T-helper 17 cell (primary cell): ENCODE measurements around the gene ARL4C. TPM values are rescaled to one million over a fixed set of nuclear protein-coding genes. Genes with fewer than 3 reads are reported as not detected.
A peak's percentile ranks its signal among the peaks of the same experiment; 100 is the strongest.

ENCODE experiments used
- ATAC-seq: fragments of 150-1000 bp; cut with Tn5 transposase; 2 replicates; pipeline ENCODE4 v1.10.0; 2021; ENCODE audit warnings: mild to moderate bottlenecking, moderate library complexity
- DNase-seq, 3 donors: peaks; one replicate each; pipeline versions ENCODE4 v3.0.0 to v3.0.0-alpha.2; 2020 to 2021
- H3K9me3 ChIP-seq: one replicate; pipeline ENCODE4 v1.7.0; 2013; ENCODE audit warnings: low read length, mild to moderate bottlenecking; ENCODE audit not compliant: control insufficient read depth, poor library complexity, severe bottlenecking
- H3K27ac Mint-ChIP-seq: one replicate; pipeline ENCODE4 v1.8.0; 2022; ENCODE audit warnings: mild to moderate bottlenecking, moderate library complexity, mixed read lengths
- H3K27me3 Mint-ChIP-seq: one replicate; pipeline ENCODE4 v1.8.0; 2022; ENCODE audit warnings: mixed read lengths
- H3K36me3 Mint-ChIP-seq: one replicate; pipeline ENCODE4 v1.8.0; 2022; ENCODE audit warnings: low read depth, mixed read lengths
- H3K4me1 Mint-ChIP-seq: one replicate; pipeline ENCODE4 v1.8.0; 2022; ENCODE audit warnings: mild to moderate bottlenecking, mixed read lengths
- H3K4me3 Mint-ChIP-seq: one replicate; pipeline ENCODE4 v1.8.0; 2022; ENCODE audit warnings: mild to moderate bottlenecking, moderate library complexity, mixed read lengths
- total RNA-seq, 4 donors: library from RNA in 2 of 4; stranded (reverse) in 2 of 4; gene quantifications; one replicate each; pipeline ENCODE4 v1.2.3 and lab custom pipeline; 2022 to 2026

Gene ARL4C
- total RNA-seq, 2 donors from 2014 or later, result 365 to 393 TPM

DNA sequence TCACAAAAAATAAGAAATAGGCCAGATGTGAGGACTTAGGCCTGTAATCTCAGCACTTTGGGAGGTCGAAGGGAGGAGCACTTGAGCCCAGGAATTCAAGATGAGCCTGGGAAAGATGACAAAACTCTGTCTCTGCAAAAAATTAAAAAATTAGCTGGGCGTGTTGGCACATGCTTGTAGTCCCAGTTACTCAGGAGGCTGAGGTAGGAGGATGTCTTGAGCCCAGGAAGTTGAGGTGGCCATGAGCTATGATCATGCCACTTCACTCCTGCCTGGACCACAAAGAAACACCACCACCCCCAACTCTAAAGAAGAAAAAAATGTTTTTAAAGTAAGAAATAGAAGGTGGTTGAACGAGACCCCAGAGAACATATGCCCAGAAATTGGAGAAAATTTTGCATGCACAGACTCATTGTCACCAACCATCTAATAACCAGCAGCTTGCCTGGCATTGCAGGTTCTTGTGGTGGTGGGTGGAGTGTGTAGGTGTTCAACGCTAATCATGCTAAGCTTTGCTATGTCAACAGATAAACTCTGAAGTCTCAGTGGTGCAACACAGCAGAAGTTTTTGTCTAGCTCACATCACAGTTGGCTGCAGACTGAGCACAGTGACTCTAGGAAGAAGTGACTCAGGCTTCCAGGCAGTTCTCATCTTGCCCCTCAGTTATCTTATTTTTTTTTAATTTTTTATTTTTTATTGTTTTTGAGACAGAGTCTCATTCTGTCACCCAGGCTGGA, 18.6 kb downstream of the ARL4C start:
- DNase-seq, result no peak
- no peak overlapping the region for H3K4me3 Mint-ChIP-seq

DNA sequence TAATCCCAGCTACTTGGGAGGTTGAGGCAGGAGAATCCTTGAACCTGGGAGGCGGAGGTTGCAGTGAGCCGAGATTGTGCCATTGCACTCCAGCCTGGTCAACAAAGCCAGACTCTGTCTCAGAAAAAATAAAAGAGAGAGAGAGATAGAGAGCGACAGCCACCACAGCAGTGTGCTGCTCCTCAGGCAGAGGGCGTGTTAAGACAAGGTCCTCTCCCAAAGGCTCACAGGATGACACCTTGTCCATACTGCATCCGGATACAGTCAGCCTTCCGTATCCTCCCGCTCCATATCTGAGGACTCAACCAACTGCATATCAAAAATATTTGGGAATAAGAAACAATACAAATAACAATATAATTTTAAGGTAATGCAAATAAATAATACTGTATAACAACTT, 20.1 kb downstream of the ARL4C start:
- ATAC-seq (no peak), DNase-seq (no peak)
- peaks cover 22% of the 10 kb centered on the region for H3K4me1 Mint-ChIP-seq
- H3K4me3 Mint-ChIP-seq, result no peak overlapping the region
- H3K9me3 ChIP-seq, result no peaks in the 10 kb centered on the region
- H3K27ac Mint-ChIP-seq, result peak overlapping the region; percentile 92
- no peaks in the 10 kb centered on the region for H3K36me3 Mint-ChIP-seq
- no peaks in the 10 kb centered on the region for H3K27me3 Mint-ChIP-seq

More for the DNA sequence above, 18.6 kb downstream of the ARL4C start:
- no peak for ATAC-seq
- H3K4me1 Mint-ChIP-seq, result peaks cover 28% of the 10 kb centered on the region
- no peaks in the 10 kb centered on the region for H3K9me3 ChIP-seq
- H3K27me3 Mint-ChIP-seq, result no peaks in the 10 kb centered on the region
- peak overlapping the region; percentile 61 for H3K27ac Mint-ChIP-seq
- H3K36me3 Mint-ChIP-seq, result no peaks in the 10 kb centered on the region

DNA sequence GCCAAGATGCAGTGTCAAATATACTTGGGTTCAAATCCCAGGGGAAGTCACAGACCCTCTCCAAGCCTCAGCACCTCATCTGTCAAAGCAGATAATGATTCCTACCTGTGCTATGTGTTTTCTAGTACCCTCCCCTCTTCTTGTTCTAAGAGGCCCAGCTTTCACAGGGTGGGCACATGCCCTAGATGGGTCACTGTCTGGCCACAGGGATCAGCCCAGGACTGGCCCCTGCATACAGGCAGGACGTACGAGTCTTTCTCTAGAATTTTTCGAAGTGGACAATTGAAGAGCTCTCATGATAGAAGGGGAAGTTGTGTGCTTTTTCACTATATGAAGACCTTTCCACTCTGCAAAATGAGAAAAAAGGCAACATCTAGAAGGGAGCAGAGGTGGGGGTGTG, 22.2 kb downstream of the ARL4C start:
- peak overlapping the region; percentile 92 for H3K27ac Mint-ChIP-seq
- H3K9me3 ChIP-seq, result no peaks in the 10 kb centered on the region
- no peaks in the 10 kb centered on the region for H3K27me3 Mint-ChIP-seq
- H3K4me3 Mint-ChIP-seq, result no peak overlapping the region
- H3K36me3 Mint-ChIP-seq, result no peaks in the 10 kb centered on the region
- DNase-seq (no peak), ATAC-seq (no peak)
- H3K4me1 Mint-ChIP-seq, result peaks cover 18% of the 10 kb centered on the region

DNA sequence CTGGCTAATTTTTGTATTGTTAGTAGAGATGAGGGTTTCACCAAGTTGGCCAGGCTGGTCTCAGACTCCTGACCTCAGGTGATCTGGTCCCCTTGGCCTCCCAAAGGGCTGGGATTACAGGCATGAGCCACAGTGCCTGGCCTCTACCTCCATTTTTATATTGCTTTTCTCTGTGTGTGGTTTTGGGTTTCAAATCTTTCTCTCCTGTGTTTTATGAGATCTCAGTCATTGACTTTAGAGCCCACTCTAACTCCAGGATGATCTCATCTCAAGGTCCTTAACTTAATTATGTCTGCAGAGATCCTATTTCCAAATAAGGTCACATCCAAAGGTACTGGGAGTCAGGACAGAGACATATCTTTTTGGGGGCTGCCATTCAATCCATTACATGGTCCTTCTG, 24.7 kb downstream of the ARL4C start:
- DNase-seq, result no peak
- peaks cover 23% of the 10 kb centered on the region for H3K4me1 Mint-ChIP-seq
- no peaks in the 10 kb centered on the region for H3K27me3 Mint-ChIP-seq
- no peaks in the 10 kb centered on the region for H3K36me3 Mint-ChIP-seq
- ATAC-seq, result no peak
- H3K27ac Mint-ChIP-seq, result no peak overlapping the region
- H3K4me3 Mint-ChIP-seq, result no peak overlapping the region
- H3K9me3 ChIP-seq, result no peaks in the 10 kb centered on the region

DNA sequence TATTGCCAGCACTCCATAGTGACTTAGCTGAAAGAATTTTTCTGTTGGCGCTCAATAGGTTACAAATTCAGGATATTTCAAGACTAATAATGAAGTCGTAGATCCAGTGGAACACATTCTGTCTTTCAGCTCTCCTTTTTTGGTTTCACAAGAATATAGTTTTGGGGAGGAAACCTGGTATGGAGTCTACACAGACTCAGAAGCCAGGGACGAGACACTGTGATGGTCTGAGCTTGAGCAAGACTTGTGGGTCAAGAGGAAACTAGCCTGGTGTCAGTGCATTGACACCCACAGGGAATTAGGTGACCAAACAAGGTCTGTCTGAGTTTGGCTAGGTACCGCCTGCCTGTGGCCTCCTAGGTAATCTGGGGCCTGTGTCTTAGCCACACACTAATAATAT, 26.9 kb downstream of the ARL4C start:
- peaks cover 22% of the 10 kb centered on the region for H3K4me1 Mint-ChIP-seq
- DNase-seq, result no peak
- H3K9me3 ChIP-seq, result no peaks in the 10 kb centered on the region

DNA sequence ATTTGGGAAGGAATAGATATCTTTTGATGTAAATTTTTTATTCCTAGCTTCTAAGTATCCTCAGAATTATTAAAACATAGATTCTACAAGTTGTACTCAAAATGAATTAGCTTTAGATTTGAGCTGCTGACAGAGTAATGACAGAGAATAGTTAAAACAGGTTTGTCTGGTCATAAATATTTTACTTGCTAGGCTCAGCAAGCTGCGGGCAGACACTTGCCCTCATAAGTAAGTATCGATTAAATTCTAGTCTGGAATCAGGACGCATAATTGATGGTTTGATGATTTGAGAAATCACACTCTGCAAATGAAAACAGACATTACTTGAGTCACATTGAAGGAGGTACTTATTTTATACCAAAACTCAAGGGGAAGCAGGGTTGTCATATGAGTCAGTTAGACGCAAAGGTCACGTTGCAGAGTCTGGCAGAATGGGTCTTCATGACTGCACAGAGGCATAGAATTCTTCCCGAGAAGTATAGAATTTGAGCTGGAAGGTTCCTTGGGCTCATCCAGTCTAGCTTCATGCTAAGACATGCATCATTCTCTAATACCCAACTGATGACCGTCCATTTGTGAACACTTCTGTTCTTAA, 27.5 kb downstream of the ARL4C start:
- H3K27ac Mint-ChIP-seq, result peak overlapping the region; percentile 3
- no peak for DNase-seq
- H3K4me1 Mint-ChIP-seq, result peaks cover 24% of the 10 kb centered on the region
- no peaks in the 10 kb centered on the region for H3K9me3 ChIP-seq
- H3K4me3 Mint-ChIP-seq, result no peak overlapping the region
- no peaks in the 10 kb centered on the region for H3K36me3 Mint-ChIP-seq
- ATAC-seq, result no peak
- no peaks in the 10 kb centered on the region for H3K27me3 Mint-ChIP-seq

More for the DNA sequence above, 26.9 kb downstream of the ARL4C start:
- Mint-ChIP-seq H3K36me3 (no peaks in the 10 kb centered on the region), H3K27ac (peak overlapping the region; percentile 3), H3K4me3 (no peak overlapping the region), H3K27me3 (no peaks in the 10 kb centered on the region)
- ATAC-seq, result no peak

DNA sequence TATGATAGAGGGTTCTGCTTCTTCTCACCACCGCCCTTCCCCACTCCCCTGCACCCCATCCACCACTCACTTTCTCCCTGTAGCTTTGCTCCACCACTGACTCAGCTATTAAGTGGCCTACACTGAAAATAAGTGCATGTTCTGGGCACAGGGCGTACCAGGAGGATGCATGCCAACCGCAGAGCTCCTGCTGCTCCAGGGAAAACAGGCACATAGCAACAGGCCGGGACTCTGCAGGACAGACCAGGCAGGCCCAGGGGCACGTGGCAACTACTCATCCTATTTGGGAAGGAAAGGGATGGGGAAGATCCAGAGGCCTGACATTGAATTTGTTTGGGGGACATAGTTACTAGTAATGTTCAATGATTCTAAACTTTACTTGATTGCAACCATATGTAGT, 28.4 kb downstream of the ARL4C start:
- no peak for ATAC-seq
- peaks cover 33% of the 10 kb centered on the region for H3K4me1 Mint-ChIP-seq
- no peaks in the 10 kb centered on the region for H3K27me3 Mint-ChIP-seq
- no peak overlapping the region for H3K4me3 Mint-ChIP-seq
- no peaks in the 10 kb centered on the region for H3K9me3 ChIP-seq
- H3K27ac Mint-ChIP-seq, result no peak overlapping the region
- no peaks in the 10 kb centered on the region for H3K36me3 Mint-ChIP-seq
- no peak for DNase-seq

DNA sequence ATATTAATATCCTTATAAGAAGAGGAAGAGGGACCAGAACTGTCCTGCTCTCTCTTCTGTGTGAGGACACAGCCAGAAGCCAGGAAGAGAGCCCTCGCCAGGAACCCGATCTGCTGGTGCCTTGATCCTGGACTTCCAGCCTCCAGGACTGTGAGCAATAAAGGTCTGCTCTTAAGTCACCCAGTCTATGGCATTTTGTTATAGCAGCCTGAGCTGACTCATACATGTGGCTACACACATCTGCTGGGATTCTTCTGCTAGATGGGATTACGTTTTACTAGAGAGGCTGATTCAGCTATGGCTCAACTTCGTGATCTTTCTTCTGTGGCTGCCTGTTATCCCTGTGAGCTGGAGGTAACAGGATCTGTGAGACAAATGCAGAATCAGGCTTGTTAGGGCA, 29.6 kb downstream of the ARL4C start:
- H3K9me3 ChIP-seq, result no peaks in the 10 kb centered on the region
- no peaks in the 10 kb centered on the region for H3K36me3 Mint-ChIP-seq
- DNase-seq, result no peak
- H3K27ac Mint-ChIP-seq, result peak overlapping the region; percentile 100
- ATAC-seq, result no peak
- peaks cover 43% of the 10 kb centered on the region for H3K4me1 Mint-ChIP-seq
- H3K4me3 Mint-ChIP-seq, result no peak overlapping the region
- H3K27me3 Mint-ChIP-seq, result no peaks in the 10 kb centered on the region

DNA sequence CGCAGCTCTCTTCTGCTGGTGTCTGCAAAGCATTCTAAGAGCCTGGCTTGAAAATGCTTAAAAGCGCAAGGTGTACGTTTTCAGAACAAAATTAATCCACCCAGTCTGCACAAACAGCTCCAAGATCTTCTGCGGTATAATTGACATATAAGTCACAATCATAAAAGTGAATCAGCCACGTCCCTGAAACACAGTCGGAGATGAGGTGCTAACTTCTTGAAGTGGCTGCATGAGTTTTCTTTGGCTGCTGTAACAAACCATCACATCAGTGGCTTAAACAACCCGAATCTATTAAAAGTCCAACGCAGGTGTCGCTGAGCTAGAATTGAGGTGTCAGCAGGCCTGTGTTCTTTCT, 32.6 kb downstream of the ARL4C start:
- Mint-ChIP-seq H3K4me3 (peak overlapping the region; percentile 90), H3K4me1 (peaks cover 53% of the 10 kb centered on the region), H3K36me3 (no peaks in the 10 kb centered on the region), H3K27me3 (no peaks in the 10 kb centered on the region), H3K27ac (peak overlapping the region; percentile 100)
- no peak for ATAC-seq
- DNase-seq, result no peak
- no peaks in the 10 kb centered on the region for H3K9me3 ChIP-seq

DNA sequence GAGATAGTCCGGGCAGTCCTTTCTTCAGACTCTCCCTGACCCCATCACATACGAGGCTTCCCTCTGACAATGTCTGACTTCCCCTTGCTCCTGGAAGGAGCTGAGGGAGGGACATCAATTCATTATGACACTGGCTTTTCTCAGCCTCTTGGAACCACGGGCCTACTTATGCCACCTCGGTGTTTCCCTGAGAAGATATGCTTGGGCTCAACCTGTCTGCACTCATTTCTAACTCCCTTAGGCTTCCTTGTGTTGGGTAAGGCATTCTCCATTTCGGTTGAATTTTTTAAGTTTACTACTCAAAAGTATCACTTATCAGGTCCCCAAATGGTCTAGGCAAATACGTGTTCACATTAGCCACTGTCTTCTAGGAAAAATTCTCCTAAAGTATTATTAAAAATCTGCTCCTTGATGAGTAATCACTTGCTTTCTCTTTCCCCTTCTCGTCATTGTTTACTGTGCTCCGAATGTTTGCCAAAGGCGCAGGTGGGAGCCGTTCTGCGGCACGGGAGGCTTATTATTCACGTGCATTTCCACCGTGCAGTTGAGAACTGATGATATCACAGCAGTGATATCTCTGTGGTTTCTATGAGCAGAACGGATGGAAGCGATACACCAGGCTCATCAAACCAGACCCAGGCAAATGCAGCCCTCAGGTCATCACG, 33.1 kb downstream of the ARL4C start:
- Mint-ChIP-seq H3K4me1 (peaks cover 57% of the 10 kb centered on the region), H3K27me3 (no peaks in the 10 kb centered on the region), H3K27ac (peak overlapping the region; percentile 100), H3K4me3 (peak overlapping the region; percentile 90), H3K36me3 (no peaks in the 10 kb centered on the region)
- DNase-seq (peak; percentile 30 to 74 (median 59)), ATAC-seq (peak; percentile 93)
- no peaks in the 10 kb centered on the region for H3K9me3 ChIP-seq

DNA sequence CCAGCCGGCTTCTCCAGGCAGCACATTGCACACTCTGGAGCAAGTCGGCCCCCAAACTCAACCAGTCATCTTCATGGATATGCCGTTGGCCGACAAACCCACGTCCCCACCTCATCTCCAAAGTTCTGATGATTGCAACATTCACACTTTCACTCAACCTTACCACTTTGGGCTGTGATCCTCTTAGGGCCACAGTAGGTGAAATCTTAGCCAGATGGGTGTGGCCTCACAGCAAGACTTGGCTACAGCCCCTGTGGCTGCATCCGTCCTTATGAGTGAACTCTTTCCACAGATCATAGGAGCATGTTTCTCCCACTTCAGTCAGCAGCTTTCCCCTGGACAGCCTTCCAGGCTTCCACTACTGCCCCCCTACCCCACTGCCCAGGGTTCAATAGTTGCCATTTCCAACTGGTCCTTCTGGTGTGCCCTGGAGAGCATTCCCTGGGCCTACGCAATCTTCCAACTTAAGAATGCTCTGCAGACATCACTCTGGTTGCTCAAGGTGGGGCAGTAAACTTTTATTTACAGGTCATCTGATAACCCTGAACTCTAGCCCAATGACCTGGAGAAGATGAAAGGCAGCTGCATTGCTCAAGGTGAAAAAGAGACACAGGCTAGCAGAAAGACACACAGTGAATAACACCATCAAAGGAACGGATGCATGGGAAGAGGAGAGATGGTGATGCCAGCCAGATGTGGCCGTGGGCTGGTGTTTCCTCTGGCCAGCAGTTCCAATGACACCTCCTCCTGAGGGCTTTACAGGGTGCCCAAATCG, 34.5 kb downstream of the ARL4C start:
- Mint-ChIP-seq H3K36me3 (no peaks in the 10 kb centered on the region), H3K27me3 (no peaks in the 10 kb centered on the region), H3K4me1 (peaks cover 52% of the 10 kb centered on the region), H3K27ac (peak overlapping the region; percentile 100), H3K4me3 (peak overlapping the region; percentile 33)
- no peak for DNase-seq
- H3K9me3 ChIP-seq, result no peaks in the 10 kb centered on the region
- ATAC-seq, result no peak

DNA sequence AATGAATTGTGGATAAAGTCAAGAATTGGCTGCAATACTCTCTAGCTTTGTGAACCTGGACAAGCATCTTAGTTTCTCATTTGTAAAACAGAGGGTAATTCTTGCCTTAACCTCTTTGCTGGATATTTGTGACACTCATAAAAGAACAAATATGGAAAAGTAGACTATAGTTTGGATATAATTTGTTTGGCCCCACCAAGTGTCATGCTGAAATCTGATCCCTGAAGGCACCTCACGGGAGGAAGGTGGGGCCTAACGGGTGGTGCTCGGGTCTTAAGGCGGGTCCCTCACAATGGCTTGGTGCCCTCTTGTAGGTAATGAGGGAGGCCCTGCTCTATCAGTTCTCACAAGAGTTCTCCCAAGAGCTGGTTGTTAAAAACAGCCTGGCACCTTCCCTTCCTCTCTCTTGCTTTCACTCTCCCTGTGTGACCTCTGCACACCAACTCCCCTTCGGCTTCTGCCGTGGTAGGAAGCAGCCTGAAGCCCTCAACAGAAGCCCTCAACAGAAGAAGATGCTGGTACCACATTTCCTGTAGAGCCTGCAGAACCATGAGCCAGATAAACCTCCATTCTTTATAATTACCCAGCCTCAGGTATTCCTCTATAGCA, 37.4 kb downstream of the ARL4C start:
- Mint-ChIP-seq H3K4me1 (peaks cover 53% of the 10 kb centered on the region), H3K27me3 (no peaks in the 10 kb centered on the region), H3K36me3 (no peaks in the 10 kb centered on the region), H3K4me3 (peak overlapping the region; percentile 78), H3K27ac (peak overlapping the region; percentile 95)
- ATAC-seq, result peak; percentile 25
- no peak for DNase-seq
- no peaks in the 10 kb centered on the region for H3K9me3 ChIP-seq

DNA sequence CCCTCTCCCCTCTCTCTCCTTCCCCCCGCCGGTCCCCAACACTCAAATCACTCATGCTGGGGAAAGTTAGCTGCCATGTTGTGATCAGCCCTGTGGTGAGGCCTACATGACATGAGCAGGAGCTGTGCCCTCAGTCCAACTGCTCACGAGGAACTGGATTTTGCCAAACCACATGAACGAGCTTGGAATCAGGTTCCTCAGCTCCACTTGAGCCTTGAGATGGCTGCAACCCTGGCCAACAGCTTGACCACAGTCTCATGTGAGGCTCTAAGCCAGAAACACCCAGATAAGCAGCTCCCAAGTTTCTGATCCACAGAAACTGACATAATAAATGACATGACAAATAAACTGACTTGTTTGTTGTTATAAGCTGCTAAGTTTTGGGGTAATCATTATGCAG, 38.4 kb downstream of the ARL4C start:
- no peak for DNase-seq
- H3K9me3 ChIP-seq, result no peaks in the 10 kb centered on the region
- Mint-ChIP-seq H3K4me3 (no peak overlapping the region), H3K36me3 (no peaks in the 10 kb centered on the region), H3K4me1 (peaks cover 46% of the 10 kb centered on the region), H3K27ac (peak overlapping the region; percentile 95), H3K27me3 (no peaks in the 10 kb centered on the region)
- ATAC-seq, result no peak
